NCI-H1048 (cell line): Measurements from ENCODE around the gene CUX1.

ENCODE experiments used
- DNase-seq: peaks from one replicate; lab custom pipeline; 2025; lab: John Stamatoyannopoulos, UW

The CUX1 gene

GRCh38 chr7:102248081-102248455 is 430.6 kb downstream of the CUX1 start:
- no peak for DNase-seq

- no peak for DNase-seq
Measured at GRCh38 chr7:102248456-102249395, 431.3 kb downstream of the CUX1 start.

- no peak for DNase-seq
Measured at GRCh38 chr7:102251531-102252365, 434.3 kb downstream of the CUX1 start.

- DNase-seq: no peak
Measured at GRCh38 chr7:102252366-102252982, 435.0 kb downstream of the CUX1 start.

GRCh38 chr7:102253066-102253972 is 435.9 kb downstream of the CUX1 start:
- DNase-seq: no peak

- no peak for DNase-seq
Measured at GRCh38 chr7:102253973-102254370, 436.5 kb downstream of the CUX1 start.

GRCh38 chr7:102254521-102254920 is 437.1 kb downstream of the CUX1 start:
- no peak for DNase-seq

- DNase-seq: no peak
Measured at GRCh38 chr7:102255501-102255900, 438.1 kb downstream of the CUX1 start.

GRCh38 chr7:102255916-102256315 is 438.5 kb downstream of the CUX1 start:
- DNase-seq: no peak

GRCh38 chr7:102258073-102258748 is 440.8 kb downstream of the CUX1 start:
- no peak for DNase-seq

GRCh38 chr7:102258749-102259107 is 441.3 kb downstream of the CUX1 start:
- no peak for DNase-seq

- no peak for DNase-seq
Measured at GRCh38 chr7:102260856-102261255, 443.4 kb downstream of the CUX1 start.

GRCh38 chr7:102261451-102261850 is 444.0 kb downstream of the CUX1 start:
- no peak for DNase-seq

GRCh38 chr7:102262546-102262945 is 445.1 kb downstream of the CUX1 start:
- no peak for DNase-seq

- no peak for DNase-seq
Measured at GRCh38 chr7:102264367-102264891, 447.0 kb downstream of the CUX1 start.

GRCh38 chr7:102266541-102266940 is 449.1 kb downstream of the CUX1 start:
- DNase-seq: no peak

- DNase-seq: no peak
Measured at GRCh38 chr7:102268635-102269034, 451.2 kb downstream of the CUX1 start.

GRCh38 chr7:102270178-102270887 is 452.9 kb downstream of the CUX1 start:
- DNase-seq: no peak

GRCh38 chr7:102271158-102271798 is 453.9 kb downstream of the CUX1 start:
- DNase-seq: no peak
